ENCODE data around the gene RFK.

Gene RFK

GRCh38 chr9:76415154-76415553, 20.9 kb upstream of the RFK start:
- no peak overlapping the region for H2AFZ ChIP-seq (ENCODE audit: insufficient read depth, low read length, poor library complexity)
- no peak overlapping the region for H4K8ac ChIP-seq (ENCODE audit: low read depth, low read length)
- H3K23ac ChIP-seq (ENCODE audit: low read length): no peak overlapping the region
- no peak overlapping the region for H2BK12ac ChIP-seq (ENCODE audit: low read length)
- H2BK5ac ChIP-seq (ENCODE audit: low read depth, low read length, poor library complexity): no peak overlapping the region
- no peaks in the 10 kb centered on the region for H3K4me1 ChIP-seq (ENCODE audit: control insufficient read depth in 1 of 2, insufficient read depth in 2 of 2, low read length in 2 of 2)
- no peaks in the 10 kb centered on the region for H3K79me2 ChIP-seq (ENCODE audit: control insufficient read depth, insufficient read depth, low read length, poor library complexity)
- H3K18ac ChIP-seq (ENCODE audit: low read length): no peak overlapping the region
- no peak overlapping the region for H3K4me3 ChIP-seq (ENCODE audit: low read depth, low read length)
- no peaks in the 10 kb centered on the region for H3K27me3 ChIP-seq (ENCODE audit: insufficient read depth, low read length)
- no peaks in the 10 kb centered on the region for H3K79me1 ChIP-seq (ENCODE audit: low read length)
- H3K27ac ChIP-seq (ENCODE audit: low read depth, low read length): no peak overlapping the region
- no peak overlapping the region for H3K14ac ChIP-seq (ENCODE audit: low read length)
- WGBS (ENCODE audit: extremely low coverage, insufficient coverage, insufficient read length): no CpG with 5 or more reads among the region's 2 CpGs
- no peak overlapping the region for H4K91ac ChIP-seq (ENCODE audit: low read depth, low read length)
- H2BK120ac ChIP-seq (ENCODE audit: insufficient read depth, low read length, poor library complexity): no peak overlapping the region
- H3K9me3 ChIP-seq (ENCODE audit: insufficient read depth, low read depth, low read length): no peaks in the 10 kb centered on the region
- H3K4me2 ChIP-seq (ENCODE audit: low read length): no peak overlapping the region
- no peak for DNase-seq
- H3K36me3 ChIP-seq (ENCODE audit: control insufficient read depth in 1 of 2, insufficient read depth in 2 of 2, low read length in 2 of 2): no peaks in the 10 kb centered on the region
- no peak overlapping the region for H2AK5ac ChIP-seq (ENCODE audit: low read length)
- H3K9ac ChIP-seq (ENCODE audit: low read length): no peak overlapping the region
- H3K4ac ChIP-seq (ENCODE audit: low read depth, low read length): no peak overlapping the region
- no peak overlapping the region for H4K12ac ChIP-seq (ENCODE audit: low read depth, low read length)

GRCh38 chr9:76414661-76415060, 20.4 kb upstream of the RFK start:
- Histone ChIP-seq H4K8ac (ENCODE audit: low read depth, low read length) (no peak overlapping the region), H3K14ac (ENCODE audit: low read length) (no peak overlapping the region), H3K4me3 (ENCODE audit: low read depth, low read length) (no peak overlapping the region), H4K91ac (ENCODE audit: low read depth, low read length) (no peak overlapping the region), H3K36me3 (ENCODE audit: control insufficient read depth in 1 of 2, insufficient read depth in 2 of 2, low read length in 2 of 2) (no peaks in the 10 kb centered on the region), H4K12ac (ENCODE audit: low read depth, low read length) (no peak overlapping the region), H3K4me1 (ENCODE audit: control insufficient read depth in 1 of 2, insufficient read depth in 2 of 2, low read length in 2 of 2) (no peaks in the 10 kb centered on the region), H2AFZ (ENCODE audit: insufficient read depth, low read length, poor library complexity) (no peak overlapping the region), H3K27ac (ENCODE audit: low read depth, low read length) (no peak overlapping the region), H3K79me1 (ENCODE audit: low read length) (no peaks in the 10 kb centered on the region), H2BK5ac (ENCODE audit: low read depth, low read length, poor library complexity) (no peak overlapping the region), H2BK12ac (ENCODE audit: low read length) (no peak overlapping the region), H3K18ac (ENCODE audit: low read length) (no peak overlapping the region), H3K27me3 (ENCODE audit: insufficient read depth, low read length) (no peaks in the 10 kb centered on the region), H3K23ac (ENCODE audit: low read length) (no peak overlapping the region), H3K4me2 (ENCODE audit: low read length) (no peak overlapping the region), H2BK120ac (ENCODE audit: insufficient read depth, low read length, poor library complexity) (no peak overlapping the region), H3K4ac (ENCODE audit: low read depth, low read length) (no peak overlapping the region), H3K9me3 (ENCODE audit: insufficient read depth, low read depth, low read length) (no peaks in the 10 kb centered on the region), H3K79me2 (ENCODE audit: control insufficient read depth, insufficient read depth, low read length, poor library complexity) (no peaks in the 10 kb centered on the region), H3K9ac (ENCODE audit: low read length) (no peak overlapping the region), H2AK5ac (ENCODE audit: low read length) (no peak overlapping the region)
- WGBS (ENCODE audit: extremely low coverage, insufficient coverage, insufficient read length): no CpG with 5 or more reads among the region's 4 CpGs
- DNase-seq: no peak

GRCh38 chr9:76413658-76414057, 19.4 kb upstream of the RFK start:
- Histone ChIP-seq H4K91ac (ENCODE audit: low read depth, low read length) (no peak overlapping the region), H3K27me3 (ENCODE audit: insufficient read depth, low read length) (no peaks in the 10 kb centered on the region), H3K4me2 (ENCODE audit: low read length) (no peak overlapping the region), H3K27ac (ENCODE audit: low read depth, low read length) (no peak overlapping the region), H2BK120ac (ENCODE audit: insufficient read depth, low read length, poor library complexity) (no peak overlapping the region), H2AFZ (ENCODE audit: insufficient read depth, low read length, poor library complexity) (no peak overlapping the region), H3K14ac (ENCODE audit: low read length) (no peak overlapping the region), H3K36me3 (ENCODE audit: control insufficient read depth in 1 of 2, insufficient read depth in 2 of 2, low read length in 2 of 2) (no peaks in the 10 kb centered on the region), H2BK5ac (ENCODE audit: low read depth, low read length, poor library complexity) (no peak overlapping the region), H3K23ac (ENCODE audit: low read length) (no peak overlapping the region), H3K79me2 (ENCODE audit: control insufficient read depth, insufficient read depth, low read length, poor library complexity) (no peaks in the 10 kb centered on the region), H3K79me1 (ENCODE audit: low read length) (no peaks in the 10 kb centered on the region), H3K4me3 (ENCODE audit: low read depth, low read length) (no peak overlapping the region), H4K12ac (ENCODE audit: low read depth, low read length) (no peak overlapping the region), H3K18ac (ENCODE audit: low read length) (no peak overlapping the region), H2BK12ac (ENCODE audit: low read length) (no peak overlapping the region), H2AK5ac (ENCODE audit: low read length) (no peak overlapping the region), H3K9ac (ENCODE audit: low read length) (no peak overlapping the region), H4K8ac (ENCODE audit: low read depth, low read length) (no peak overlapping the region), H3K4ac (ENCODE audit: low read depth, low read length) (no peak overlapping the region), H3K4me1 (ENCODE audit: control insufficient read depth in 1 of 2, insufficient read depth in 2 of 2, low read length in 2 of 2) (no peaks in the 10 kb centered on the region), H3K9me3 (ENCODE audit: insufficient read depth, low read depth, low read length) (no peaks in the 10 kb centered on the region)
- no peak for DNase-seq

- Histone ChIP-seq H3K4me2 (ENCODE audit: low read length) (no peak overlapping the region), H2BK120ac (ENCODE audit: insufficient read depth, low read length, poor library complexity) (no peak overlapping the region), H3K79me2 (ENCODE audit: control insufficient read depth, insufficient read depth, low read length, poor library complexity) (no peaks in the 10 kb centered on the region), H4K91ac (ENCODE audit: low read depth, low read length) (no peak overlapping the region), H2AK5ac (ENCODE audit: low read length) (no peak overlapping the region), H2BK5ac (ENCODE audit: low read depth, low read length, poor library complexity) (no peak overlapping the region), H3K27ac (ENCODE audit: low read depth, low read length) (no peak overlapping the region), H3K79me1 (ENCODE audit: low read length) (no peaks in the 10 kb centered on the region), H2BK12ac (ENCODE audit: low read length) (no peak overlapping the region), H3K9me3 (ENCODE audit: insufficient read depth, low read depth, low read length) (no peaks in the 10 kb centered on the region), H3K18ac (ENCODE audit: low read length) (no peak overlapping the region), H3K4me3 (ENCODE audit: low read depth, low read length) (no peak overlapping the region), H4K12ac (ENCODE audit: low read depth, low read length) (no peak overlapping the region), H3K9ac (ENCODE audit: low read length) (no peak overlapping the region), H3K4ac (ENCODE audit: low read depth, low read length) (no peak overlapping the region), H3K23ac (ENCODE audit: low read length) (no peak overlapping the region), H2AFZ (ENCODE audit: insufficient read depth, low read length, poor library complexity) (no peak overlapping the region), H3K27me3 (ENCODE audit: insufficient read depth, low read length) (no peaks in the 10 kb centered on the region), H4K8ac (ENCODE audit: low read depth, low read length) (no peak overlapping the region), H3K36me3 (ENCODE audit: control insufficient read depth in 1 of 2, insufficient read depth in 2 of 2, low read length in 2 of 2) (no peaks in the 10 kb centered on the region), H3K14ac (ENCODE audit: low read length) (no peak overlapping the region), H3K4me1 (ENCODE audit: control insufficient read depth in 1 of 2, insufficient read depth in 2 of 2, low read length in 2 of 2) (no peaks in the 10 kb centered on the region)
- no CpG with 5 or more reads among the region's 2 CpGs for WGBS (ENCODE audit: extremely low coverage, insufficient coverage, insufficient read length)
- no peak for DNase-seq
Observed at GRCh38 chr9:76412638-76413037, 18.4 kb upstream of the RFK start.

- H3K9me3 ChIP-seq (ENCODE audit: insufficient read depth, low read depth, low read length): no peaks in the 10 kb centered on the region
- H3K14ac ChIP-seq (ENCODE audit: low read length): no peak overlapping the region
- H3K36me3 ChIP-seq (ENCODE audit: control insufficient read depth in 1 of 2, insufficient read depth in 2 of 2, low read length in 2 of 2): no peaks in the 10 kb centered on the region
Observed at GRCh38 chr9:76405868-76406267, 11.6 kb upstream of the RFK start.

More at GRCh38 chr9:76405868-76406267, 11.6 kb upstream of the RFK start:
- Histone ChIP-seq H2AFZ (ENCODE audit: insufficient read depth, low read length, poor library complexity) (no peak overlapping the region), H4K91ac (ENCODE audit: low read depth, low read length) (no peak overlapping the region), H3K4me1 (ENCODE audit: control insufficient read depth in 1 of 2, insufficient read depth in 2 of 2, low read length in 2 of 2) (peaks cover 0 to 5% of the 10 kb centered on the region in 2 experiments), H3K79me2 (ENCODE audit: control insufficient read depth, insufficient read depth, low read length, poor library complexity) (no peaks in the 10 kb centered on the region), H2BK120ac (ENCODE audit: insufficient read depth, low read length, poor library complexity) (no peak overlapping the region), H3K23ac (ENCODE audit: low read length) (no peak overlapping the region), H2AK5ac (ENCODE audit: low read length) (no peak overlapping the region), H3K9ac (ENCODE audit: low read length) (no peak overlapping the region), H4K8ac (ENCODE audit: low read depth, low read length) (no peak overlapping the region), H3K4me2 (ENCODE audit: low read length) (no peak overlapping the region), H3K4me3 (ENCODE audit: low read depth, low read length) (no peak overlapping the region), H2BK5ac (ENCODE audit: low read depth, low read length, poor library complexity) (no peak overlapping the region), H3K18ac (ENCODE audit: low read length) (no peak overlapping the region), H4K12ac (ENCODE audit: low read depth, low read length) (no peak overlapping the region), H3K27ac (ENCODE audit: low read depth, low read length) (no peak overlapping the region), H2BK12ac (ENCODE audit: low read length) (no peak overlapping the region), H3K4ac (ENCODE audit: low read depth, low read length) (no peak overlapping the region), H3K27me3 (ENCODE audit: insufficient read depth, low read length) (no peaks in the 10 kb centered on the region), H3K79me1 (ENCODE audit: low read length) (peaks cover 2% of the 10 kb centered on the region)
- DNase-seq: no peak
